ENCODE data around the gene PPP1R10. TPM values are rescaled to one million over a fixed set of nuclear protein-coding genes. Genes with fewer than 3 reads are reported as not detected.
A peak's percentile ranks its signal among the peaks of the same experiment; 100 is the strongest.

Gene PPP1R10
- total RNA-seq, 4 donors from 2014 or later, result 47.6 to 74.0 (median 61.3) TPM

GRCh38 chr6:30615958-30616810 lies 859 bp downstream of the PPP1R10 start:
- Histone ChIP-seq H3K4me3 (peak overlapping the region; percentile 70 to 86 (median 76)), H3K27ac (peak overlapping the region; percentile 87 to 97 (median 92)), H3K4me1 (peaks cover 0 to 31% (median 9%) of the 10 kb centered on the region in 4 donors), H3K9me3 (no peaks in the 10 kb centered on the region), H3K36me3 (peaks cover 0 to 30% (median 0%) of the 10 kb centered on the region in 3 donors), H3K27me3 (no peaks in the 10 kb centered on the region)
- TF ChIP-seq POLR2A (IDR thresholded peaks at IDR 0.05), result peak in 1 of 2 donors; percentile 21
- no peak for TF ChIP-seq CTCF (IDR thresholded peaks at IDR 0.05)
- no peak for DNase-seq

GRCh38 chr6:30615219-30615957 lies 1.7 kb downstream of the PPP1R10 start:
- no peak for DNase-seq
- TF ChIP-seq CTCF (IDR thresholded peaks at IDR 0.05) (no peak), POLR2A (IDR thresholded peaks at IDR 0.05) (peak in 1 of 2 donors; percentile 33)
- H3K4me1 ChIP-seq, result peaks cover 0 to 37% (median 9%) of the 10 kb centered on the region in 4 donors
- H3K27me3 ChIP-seq, result no peaks in the 10 kb centered on the region
- peak overlapping the region; percentile 87 to 97 (median 92) for H3K27ac ChIP-seq
- no peaks in the 10 kb centered on the region for H3K9me3 ChIP-seq
- peak overlapping the region; percentile 70 to 86 (median 76) for H3K4me3 ChIP-seq
- peaks cover 0 to 22% (median 0%) of the 10 kb centered on the region in 3 donors for H3K36me3 ChIP-seq

- peak overlapping the region; percentile 87 to 97 (median 92) for H3K27ac ChIP-seq
- peak; percentile 64 to 95 (median 84) for DNase-seq
- H3K36me3 ChIP-seq, result peaks cover 0 to 19% (median 0%) of the 10 kb centered on the region in 3 donors
- peak; percentile 29 to 95 for TF ChIP-seq POLR2A (IDR thresholded peaks at IDR 0.05)
- no peak for TF ChIP-seq CTCF (IDR thresholded peaks at IDR 0.05)
- H3K27me3 ChIP-seq, result no peaks in the 10 kb centered on the region
- H3K9me3 ChIP-seq, result no peaks in the 10 kb centered on the region
- H3K4me1 ChIP-seq, result peaks cover 0 to 41% (median 9%) of the 10 kb centered on the region in 4 donors
- peak overlapping the region; percentile 70 to 86 (median 76) for H3K4me3 ChIP-seq
These were observed 2.2 kb downstream of the PPP1R10 start for GRCh38 chr6:30614843-30615218.

GRCh38 chr6:30614044-30614842 lies 2.8 kb downstream of the PPP1R10 start:
- H3K27ac ChIP-seq, result peak overlapping the region; percentile 87 to 97 (median 92)
- peak overlapping the region in 3 of 4 donors; percentile 70 to 86 (median 76) for H3K4me3 ChIP-seq
- peaks cover 0 to 41% (median 9%) of the 10 kb centered on the region in 4 donors for H3K4me1 ChIP-seq
- DNase-seq, result no peak
- TF ChIP-seq CTCF (IDR thresholded peaks at IDR 0.05), result no peak
- TF ChIP-seq POLR2A (IDR thresholded peaks at IDR 0.05), result peak in 1 of 2 donors; percentile 30
- peaks cover 0 to 20% (median 0%) of the 10 kb centered on the region in 3 donors for H3K36me3 ChIP-seq
- H3K27me3 ChIP-seq, result no peaks in the 10 kb centered on the region
- H3K9me3 ChIP-seq, result no peaks in the 10 kb centered on the region
